HCT116 (cell line): ENCODE data around the gene FAM50A. TPM values are rescaled to one million over a fixed set of nuclear protein-coding genes. Genes with fewer than 3 reads are reported as not detected.

ENCODE experiments used
- ATAC-seq: fragments of 200-7000 bp; cut with Tn5 transposase; 2 replicates; pipeline ENCODE4 v1.9.1; 2020; ENCODE audit warnings: mild to moderate bottlenecking, moderate library complexity
- BruUV-seq: library from RNA; stranded (reverse); fragments of 400-500 nt; replicated peaks from 2 replicates; lab custom pipeline; 2021; lab: Mats Ljungman, UMichigan
- CTCF ChIA-PET: fragments of 300-600 bp; sonication (Branson Sonifier 250); formaldehyde crosslinking; loops from one replicate; lab custom pipeline; 2021; ENCODE audit warnings: antibody characterized with exemption; lab: Charles Lee
- POLR2A ChIA-PET: fragments of 300-600, 350-600 bp; sonication (Branson Sonifier 250); formaldehyde crosslinking; loops from one replicate; lab custom pipeline; 2021; ENCODE audit warnings: antibody characterized with exemption; lab: Charles Lee
- RAD21 ChIA-PET, 2 experiments: fragments of 300-600 bp; sonication (Branson Sonifier 250); formaldehyde crosslinking; loops; one replicate each; lab custom pipeline; 2023; ENCODE audit warnings: low total read pairs in 2 of 2; ENCODE audit not compliant: uncharacterized antibody in 2 of 2, unreplicated experiment in 2 of 2, low non-redundant PET in 1 of 2; lab: Charles Lee
- DNase-seq: peaks from one replicate; pipeline ENCODE4 v3.0.0-alpha.2; 2010; ENCODE audit warnings: low read depth, low spot score
- H2AFZ ChIP-seq: fragments of 200-600 bp; shearing (Covaris generic), sonication (generic); 2 replicates; pipeline ENCODE4 v1.6.1; 2017; ENCODE audit warnings: low read depth, mixed run types, mixed read lengths, antibody characterized with exemption, low read length; ENCODE audit not compliant: poor library complexity, severe bottlenecking
- H3K27ac ChIP-seq: 2 replicates; pipeline ENCODE4 v1.5.1; 2012; ENCODE audit warnings: low read depth, low read length
- H3K27me3 ChIP-seq: fragments of 200-600 bp; sonication (generic); 2 replicates; pipeline ENCODE4 v1.6.1; 2016; ENCODE audit warnings: mixed run types, low read length, mixed read lengths; ENCODE audit not compliant: insufficient read depth
- H3K36me3 ChIP-seq, 2 experiments: fragments of 200-500 bp in 1 of 2; fragments of 200-600 bp in 1 of 2; sonication (Bioruptor generic) in 1 of 2; sonication (generic) in 1 of 2; 2 replicates each; pipeline versions ENCODE4 v1.5.1 to v1.6.1; 2014 to 2016; ENCODE audit warnings: low read length in 2 of 2, inconsistent platforms in 1 of 2, mixed read lengths in 1 of 2, mixed run types in 1 of 2; ENCODE audit not compliant: insufficient read depth in 2 of 2, control insufficient read depth in 1 of 2
- H3K4me1 ChIP-seq, 2 experiments: fragments of 200-600 bp in 1 of 2; sonication (generic) in 1 of 2; 2 replicates each; pipeline versions ENCODE4 v1.5.1 to v1.6.1; 2012 to 2017; ENCODE audit warnings: low read length in 2 of 2, inconsistent platforms in 1 of 2, mild to moderate bottlenecking in 1 of 2, mixed read lengths in 1 of 2, mixed run types in 1 of 2, moderate library complexity in 1 of 2; ENCODE audit not compliant: insufficient read depth in 2 of 2, control insufficient read depth in 1 of 2
- H3K4me2 ChIP-seq: fragments of 200-600 bp; sonication (generic); 2 replicates; pipeline ENCODE4 v1.6.1; 2017; ENCODE audit warnings: mixed run types, low read length, mixed read lengths
- H3K4me3 ChIP-seq, 2 experiments: fragments of 200-600 bp in 1 of 2; sonication (generic) in 1 of 2; replicated peaks in 1 of 2; 2 replicates each; pipeline ENCODE4 v1.5.1; 2011 to 2016; ENCODE audit warnings: low read length in 2 of 2, control low read depth in 1 of 2, low read depth in 1 of 2, mild to moderate bottlenecking in 1 of 2, mixed read lengths in 1 of 2, mixed run types in 1 of 2
- H3K79me2 ChIP-seq: fragments of 200-600 bp; sonication (generic); 2 replicates; pipeline ENCODE4 v1.6.1; 2017; ENCODE audit warnings: mild to moderate bottlenecking, mixed run types, low read length, moderate library complexity, mixed read lengths; ENCODE audit not compliant: insufficient read depth
- H3K9ac ChIP-seq: fragments of 200-600 bp; sonication (generic); 2 replicates; pipeline ENCODE4 v1.6.1; 2016; ENCODE audit warnings: low read length, mixed read lengths
- H3K9me2 ChIP-seq: fragments of 200-600 bp; sonication (generic), shearing (Covaris generic); 2 replicates; pipeline ENCODE4 v1.6.1; 2017; ENCODE audit warnings: mixed run types, mild to moderate bottlenecking, moderate library complexity; ENCODE audit not compliant: insufficient read depth
- H3K9me3 ChIP-seq, 2 experiments: fragments of 200-500 bp in 1 of 2; fragments of 200-600 bp in 1 of 2; sonication (Bioruptor generic) in 1 of 2; sonication (generic) in 1 of 2; 2 replicates each; pipeline ENCODE4 v1.6.1; 2014 to 2017; ENCODE audit warnings: low read length in 2 of 2, mixed read lengths in 2 of 2, inconsistent platforms in 1 of 2, low read depth in 1 of 2, mild to moderate bottlenecking in 1 of 2, mixed run types in 1 of 2, moderate library complexity in 1 of 2; ENCODE audit not compliant: control insufficient read depth in 1 of 2, insufficient read depth in 1 of 2
- H4K20me1 ChIP-seq: fragments of 200-600 bp; sonication (generic), shearing (Covaris generic); 2 replicates; pipeline ENCODE4 v1.6.1; 2017; ENCODE audit warnings: mixed run types, mild to moderate bottlenecking, moderate library complexity; ENCODE audit not compliant: insufficient read depth
- EZH2 ChIP-seq: fragments of 200-600 bp; sonication (generic); IDR thresholded peaks from 2 replicates; pipeline ENCODE4 v1.6.1; 2017; ENCODE audit warnings: antibody characterized with exemption, mixed run types
- RAD21 ChIP-seq: IDR thresholded peaks from 2 replicates; pipeline ENCODE4 v1.6.1; 2012; ENCODE audit warnings: low read depth, mild to moderate bottlenecking
- ZFX ChIP-seq: fragments of 450-650 bp; IDR thresholded peaks from 2 replicates; pipeline ENCODE4 v1.6.1; 2017
- intact Hi-C: fragments of 100-400 bp; cut with micrococcal nuclease; formaldehyde crosslinking; loops from 2 replicates; pipeline ENCODE4 v1.10.0; 2022
- total RNA-seq: library from RNA; stranded (reverse); gene quantifications from one replicate; pipeline ENCODE4 v1.2.1, GENCODE V29; 2021; ENCODE audit not compliant: unreplicated experiment

FAM50A gene
- total RNA-seq, 1 experiment from 2014 or later = 46.5 TPM

GRCh38 chrX:154486052-154486395 lies 42.1 kb downstream of the FAM50A start:
- peaks cover 0 to 10% of the 10 kb centered on the region in 2 experiments; a peak in 1 of 4 replicates for H3K36me3 ChIP-seq
- H3K4me1 ChIP-seq = peaks cover 7 to 32% of the 10 kb centered on the region in 2 experiments; a peak in 3 of 4 replicates
- ChIA-PET POLR2A (interaction anchor here (0.6 kb wide), 1 partner anchor 117 kb away, joined by 4 read pairs; no protein-coding TSS in a partner anchor), RAD21 (no interaction called here), CTCF (no interaction called here)
- no peak overlapping the region for H2AFZ ChIP-seq
- intact Hi-C loops = no loop called here
- H3K4me2 ChIP-seq = peak overlapping the region; percentile 74
- H3K9me3 ChIP-seq = no peaks in the 10 kb centered on the region
- H3K27me3 ChIP-seq = no peaks in the 10 kb centered on the region
- ATAC-seq (no peak), DNase-seq (no peak)
- no TSS peak for BruUV-seq
- peak overlapping the region; percentile 59 to 67 for H3K4me3 ChIP-seq
- H3K9me2 ChIP-seq = no peaks in the 10 kb centered on the region
- H3K9ac ChIP-seq = peak overlapping the region; percentile 77
- TF ChIP-seq RAD21 = no peak
- TF ChIP-seq ZFX = peak; percentile 71; the same call in 1 of the 2 replicates
- H3K79me2 ChIP-seq = peaks cover 15% of the 10 kb centered on the region
- no peaks in the 10 kb centered on the region for H4K20me1 ChIP-seq
- peak overlapping the region; percentile 92 for H3K27ac ChIP-seq

GRCh38 chrX:154486396-154487207 lies 42.7 kb downstream of the FAM50A start, which contains the start of gene UBL4A:
UBL4A (minus strand) TSS chrX:154486615; CDS start chrX:154486584, 31 bp downstream.
- Histone ChIP-seq H3K36me3 (peaks cover 0 to 10% of the 10 kb centered on the region in 2 experiments; a peak in 1 of 4 replicates), H3K9ac (peak within 1 kb of the TSS; percentile 77), H3K9me2 (no peaks in the 10 kb centered on the region), H3K27me3 (no peaks in the 10 kb centered on the region), H3K4me2 (peak within 1 kb of the TSS; percentile 74), H3K9me3 (no peaks in the 10 kb centered on the region), H3K27ac (peak within 1 kb of the TSS; percentile 92), H3K4me1 (peaks cover 7 to 36% of the 10 kb centered on the region in 2 experiments; a peak in 3 of 4 replicates), H4K20me1 (no peaks in the 10 kb centered on the region), H3K4me3 (peak within 1 kb of the TSS; percentile 59 to 67), H3K79me2 (peaks cover 15% of the 10 kb centered on the region), H2AFZ (no peak within 1 kb of the TSS)
- ATAC-seq = peak; percentile 38
- BruUV-seq = no TSS peak
- RAD21 ChIA-PET = no interaction called here
- no peak for TF ChIP-seq EZH2
- peak; percentile 9 for TF ChIP-seq ZFX
- DNase-seq = peak; percentile 12
- POLR2A ChIA-PET = interaction anchor here (0.6 kb wide), 1 partner anchor 117 kb away, joined by 4 read pairs; no protein-coding TSS in a partner anchor
- CTCF ChIA-PET = interaction anchor here (1.1 kb wide), 1 partner anchor 113 kb away, joined by 3 read pairs; no protein-coding TSS in a partner anchor
- intact Hi-C loops = no loop called here
